ENCODE data around the gene KDSR. TPM values are rescaled to one million over a fixed set of nuclear protein-coding genes. Genes with fewer than 3 reads are reported as not detected.
A peak's percentile ranks its signal among the peaks of the same experiment; 100 is the strongest.

Gene KDSR
- total and polyA plus RNA-seq, 2 of the 13 experiments (the other 11 are each of a cell fraction or from before 2014, with no cell fraction given) = 10.4 to 20.9 TPM

DNA sequence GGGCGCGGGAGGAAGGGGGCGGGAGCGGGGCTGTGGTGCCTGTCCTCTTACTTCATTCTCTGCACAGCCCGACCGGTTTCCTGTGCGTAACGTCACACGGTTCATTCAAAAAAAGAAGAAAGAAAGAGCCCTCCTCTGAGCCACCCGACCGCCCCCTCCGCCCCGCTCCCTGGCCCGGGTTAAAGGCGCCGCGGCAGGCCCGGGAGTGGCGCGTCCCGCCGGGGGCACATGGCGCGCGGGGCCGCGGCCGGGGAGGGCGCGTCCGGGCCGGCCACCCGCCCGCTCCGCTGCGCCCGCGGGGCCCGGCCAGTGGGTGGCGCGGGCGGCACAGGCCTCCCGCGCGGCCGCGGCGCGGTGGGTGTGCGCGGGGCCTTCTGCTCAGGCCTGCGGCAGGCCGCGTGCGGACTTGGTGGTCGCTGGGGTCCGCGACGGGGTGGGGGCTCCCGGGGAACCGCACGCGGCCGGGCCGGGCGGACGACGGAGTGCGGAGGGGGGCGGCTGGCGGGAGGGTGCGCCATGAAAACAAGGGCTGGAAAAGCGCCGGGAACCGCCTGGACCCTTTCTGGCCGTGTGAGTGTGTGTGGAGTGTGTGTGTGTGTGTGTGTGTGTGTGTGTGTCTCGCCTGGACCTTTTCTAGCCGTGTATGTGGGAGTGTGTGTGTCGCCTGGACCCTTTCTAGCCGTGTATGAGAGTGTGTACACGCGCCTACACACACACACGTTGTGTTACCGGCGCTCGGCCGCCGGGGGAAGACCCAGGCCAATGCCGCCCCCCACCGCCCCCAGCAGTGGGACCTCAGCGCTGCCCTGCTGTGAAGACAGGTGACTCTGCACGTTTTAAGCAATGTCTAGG is 46.7 kb downstream of the KDSR start (continued):
- TF ChIP-seq HOXD1 (CRISPR knock-in tag; IDR thresholded peaks at IDR 0.05) (0 out of 2 replicates have a peak, but pooled peaks have one; percentile 23), GATAD2A (CRISPR knock-in tag; IDR thresholded peaks at IDR 0.05) (0 out of 2 replicates have a peak, but pooled peaks have one; percentile 23), ZNF615 (CRISPR knock-in tag; IDR thresholded peaks at IDR 0.05; ENCODE audit: borderline replicate concordance) (no peak), CAMTA2 (CRISPR knock-in tag; IDR thresholded peaks at IDR 0.05; ENCODE audit: borderline replicate concordance) (peak; percentile 20; the same call in 1 of the 2 replicates), TCF7 (IDR thresholded peaks at IDR 0.05; ENCODE audit: low read depth) (no peak), KDM5B (CRISPR knock-in tag; IDR thresholded peaks at IDR 0.05; ENCODE audit: borderline replicate concordance) (peak; percentile 65; the same call in 1 of the 2 replicates), NR2F6 (IDR thresholded peaks at IDR 0.05) (no peak), NR2F6 (CRISPR knock-in tag; IDR thresholded peaks at IDR 0.05) (no peak), ZNF607 (CRISPR knock-in tag; IDR thresholded peaks at IDR 0.05; ENCODE audit: borderline replicate concordance) (0 out of 2 replicates have a peak, but pooled peaks have one; percentile 8), LCORL (IDR thresholded peaks at IDR 0.05) (no peak), LCORL (CRISPR knock-in tag; IDR thresholded peaks at IDR 0.05) (peak; percentile 39; the same call in 1 of the 2 replicates), ZNF761 (CRISPR knock-in tag; conservative IDR thresholded peaks at IDR 0.05) (0 out of 2 replicates have a peak, but pooled peaks have one; percentile 28), ZNF225 (CRISPR knock-in tag; IDR thresholded peaks at IDR 0.05) (0 out of 2 replicates have a peak, but pooled peaks have one; percentile 25), ATF7-NPFF (CRISPR knock-in tag; IDR thresholded peaks at IDR 0.05; ENCODE audit: low read depth) (peak; percentile 47; the same call in 1 of the 2 replicates), HDAC1 (CRISPR knock-in tag; IDR thresholded peaks at IDR 0.05) (0 out of 2 replicates have a peak, but pooled peaks have one; percentile 29), GFI1 (CRISPR knock-in tag; IDR thresholded peaks at IDR 0.05; ENCODE audit: borderline replicate concordance) (0 out of 2 replicates have a peak, but pooled peaks have one; percentile 15), ZNF891 (CRISPR knock-in tag; IDR thresholded peaks at IDR 0.05) (0 out of 2 replicates have a peak, but pooled peaks have one; percentile 35), HDAC6 (IDR thresholded peaks at IDR 0.05; ENCODE audit: low read depth, low read length) (no peak), SALL1 (CRISPR knock-in tag; IDR thresholded peaks at IDR 0.05) (peak; percentile 51; the same call in 1 of the 2 replicates), ZNF446 (CRISPR knock-in tag; IDR thresholded peaks at IDR 0.05) (peak; percentile 50; the same call in 1 of the 2 replicates), ZNF883 (CRISPR knock-in tag; IDR thresholded peaks at IDR 0.05; ENCODE audit: not compliant biosample characterization) (peak; percentile 63), RELA (CRISPR knock-in tag; IDR thresholded peaks at IDR 0.05) (no peak), MYC (CRISPR knock-in tag; IDR thresholded peaks at IDR 0.05; ENCODE audit: borderline replicate concordance) (peak; percentile 49; the same call in 1 of the 2 replicates), ELF3 (CRISPR knock-in tag; IDR thresholded peaks at IDR 0.05) (no peak), ZFX (CRISPR knock-in tag; IDR thresholded peaks at IDR 0.05; ENCODE audit: low read depth) (peak; percentile 82), YEATS4 (CRISPR knock-in tag; IDR thresholded peaks at IDR 0.05; ENCODE audit: borderline replicate concordance) (peak; percentile 56; the same call in 1 of the 2 replicates)
- TF ChIP-seq, protein P1, sequence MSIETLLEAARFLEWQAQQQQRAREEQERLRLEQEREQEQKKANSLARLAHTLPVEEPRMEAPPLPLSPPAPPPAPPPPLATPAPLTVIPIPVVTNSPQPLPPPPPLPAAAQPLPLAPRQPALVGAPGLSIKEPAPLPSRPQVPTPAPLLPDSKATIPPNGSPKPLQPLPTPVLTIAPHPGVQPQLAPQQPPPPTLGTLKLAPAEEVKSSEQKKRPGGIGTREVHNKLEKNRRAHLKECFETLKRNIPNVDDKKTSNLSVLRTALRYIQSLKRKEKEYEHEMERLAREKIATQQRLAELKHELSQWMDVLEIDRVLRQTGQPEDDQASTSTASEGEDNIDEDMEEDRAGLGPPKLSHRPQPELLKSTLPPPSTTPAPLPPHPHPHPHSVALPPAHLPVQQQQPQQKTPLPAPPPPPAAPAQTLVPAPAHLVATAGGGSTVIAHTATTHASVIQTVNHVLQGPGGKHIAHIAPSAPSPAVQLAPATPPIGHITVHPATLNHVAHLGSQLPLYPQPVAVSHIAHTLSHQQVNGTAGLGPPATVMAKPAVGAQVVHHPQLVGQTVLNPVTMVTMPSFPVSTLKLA (IDR thresholded peaks at IDR 0.05) = no peak
- TF ChIP-seq, protein P2, sequence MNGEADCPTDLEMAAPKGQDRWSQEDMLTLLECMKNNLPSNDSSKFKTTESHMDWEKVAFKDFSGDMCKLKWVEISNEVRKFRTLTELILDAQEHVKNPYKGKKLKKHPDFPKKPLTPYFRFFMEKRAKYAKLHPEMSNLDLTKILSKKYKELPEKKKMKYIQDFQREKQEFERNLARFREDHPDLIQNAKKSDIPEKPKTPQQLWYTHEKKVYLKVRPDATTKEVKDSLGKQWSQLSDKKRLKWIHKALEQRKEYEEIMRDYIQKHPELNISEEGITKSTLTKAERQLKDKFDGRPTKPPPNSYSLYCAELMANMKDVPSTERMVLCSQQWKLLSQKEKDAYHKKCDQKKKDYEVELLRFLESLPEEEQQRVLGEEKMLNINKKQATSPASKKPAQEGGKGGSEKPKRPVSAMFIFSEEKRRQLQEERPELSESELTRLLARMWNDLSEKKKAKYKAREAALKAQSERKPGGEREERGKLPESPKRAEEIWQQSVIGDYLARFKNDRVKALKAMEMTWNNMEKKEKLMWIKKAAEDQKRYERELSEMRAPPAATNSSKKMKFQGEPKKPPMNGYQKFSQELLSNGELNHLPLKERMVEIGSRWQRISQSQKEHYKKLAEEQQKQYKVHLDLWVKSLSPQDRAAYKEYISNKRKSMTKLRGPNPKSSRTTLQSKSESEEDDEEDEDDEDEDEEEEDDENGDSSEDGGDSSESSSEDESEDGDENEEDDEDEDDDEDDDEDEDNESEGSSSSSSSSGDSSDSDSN (CRISPR knock-in tag; IDR thresholded peaks at IDR 0.05) = peak; percentile 48; the same call in 1 of the 2 replicates

All from HepG2 (cell line).